AG04449 (cell line): ENCODE results near the gene HDAC5.

Experiments used
- CTCF ChIA-PET: fragments of 350-600 bp; formaldehyde crosslinking; extraction: SDS; loops from one replicate; lab custom pipeline; 2021; ENCODE audit warnings: antibody characterized with exemption; lab: Yijun Ruan, JAX
- POLR2A ChIA-PET: fragments of 400-600, 350-600 bp; formaldehyde crosslinking; extraction: SDS; loops from one replicate; lab custom pipeline; 2020; ENCODE audit warnings: antibody characterized with exemption, inconsistent platforms; lab: Yijun Ruan, JAX
- DNase-seq: peaks from one replicate; pipeline ENCODE4 v3.0.0-alpha.2; 2010; ENCODE audit warnings: low read depth, low spot score
- H3K4me3 ChIP-seq: 2 replicates; pipeline ENCODE4 v1.5.1; 2011; ENCODE audit warnings: low read depth, mild to moderate bottlenecking, control low read depth, low read length
- CTCF ChIP-seq: IDR thresholded peaks from one replicate; pipeline ENCODE4 v1.5.1; 2011; ENCODE audit warnings: mild to moderate bottlenecking, moderate library complexity, low read length, control low read depth, inconsistent platforms; ENCODE audit not compliant: insufficient read depth; ENCODE audit errors: missing control alignments

HDAC5 gene

GRCh38 chr17:44066204-44066930 lies 57.1 kb downstream of the HDAC5 start, which contains the start of gene LSM12:
LSM12 (minus strand) TSS chr17:44066671; CDS start chr17:44066587, 84 bp downstream.
- CTCF ChIA-PET = interaction anchor here (0.9 to 2.5 kb wide), 7 partner anchors 8 to 123 kb away, joined by 3 to 10 read pairs (median 3); partner anchors contain the start of gene HDAC5
- peak within 1 kb of the TSS; percentile 66 for H3K4me3 ChIP-seq
- peak; percentile 19 for DNase-seq
- no peak for TF ChIP-seq CTCF
- POLR2A ChIA-PET = interaction anchor here (0.6 to 1.5 kb wide), 7 partner anchors 11 to 158 kb away, joined by 3 to 5 read pairs (median 3); partner anchors contain the start of gene HDAC5

- peak overlapping the region; percentile 66 for H3K4me3 ChIP-seq
- no peak for TF ChIP-seq CTCF
- CTCF ChIA-PET = interaction anchor here (0.9 to 2.5 kb wide), 4 partner anchors 9 to 103 kb away, joined by 3 to 10 read pairs (median 4); no protein-coding TSS in a partner anchor
- POLR2A ChIA-PET = interaction anchor here (0.6 to 1.5 kb wide), 6 partner anchors 11 to 158 kb away, joined by 3 to 4 read pairs (median 3); partner anchors contain the start of gene HDAC5
- no peak for DNase-seq
These were observed 57.7 kb downstream of the HDAC5 start for GRCh38 chr17:44065668-44066203.

- POLR2A ChIA-PET = no interaction called here
- no peak overlapping the region for H3K4me3 ChIP-seq
- CTCF ChIA-PET = interaction anchor here (1.1 to 1.6 kb wide), 4 partner anchors 13 to 52 kb away, joined by 3 to 8 read pairs (median 4); no protein-coding TSS in a partner anchor
- no peak for DNase-seq
- no peak for TF ChIP-seq CTCF
These were observed 59.5 kb downstream of the HDAC5 start for GRCh38 chr17:44063704-44064639.

GRCh38 chr17:44062871-44063270 lies 60.6 kb downstream of the HDAC5 start:
- no peak for TF ChIP-seq CTCF
- no peak overlapping the region for H3K4me3 ChIP-seq
- DNase-seq = no peak
- POLR2A ChIA-PET = no interaction called here
- CTCF ChIA-PET = interaction anchor here (1.5 to 1.6 kb wide), 2 partner anchors 12 to 53 kb away, joined by 4 to 8 read pairs; no protein-coding TSS in a partner anchor

GRCh38 chr17:44061446-44061845 lies 62.0 kb downstream of the HDAC5 start:
- no peak for TF ChIP-seq CTCF
- CTCF ChIA-PET = interaction anchor here (1.0 to 3.5 kb wide), 5 partner anchors 19 to 143 kb away, joined by 3 to 31 read pairs (median 4); no protein-coding TSS in a partner anchor
- H3K4me3 ChIP-seq = no peak overlapping the region
- POLR2A ChIA-PET = no interaction called here
- DNase-seq = no peak
